Measurements from ENCODE around the gene APP.

Gene APP

GRCh38 chr21:25907573-25908275 is 262.8 kb downstream of the APP start:
- H3K9me2 ChIP-seq (ENCODE audit: low read depth, low read length), result no peaks in the 10 kb centered on the region
- H3K4me1 ChIP-seq (ENCODE audit: insufficient read depth, low read length, severe bottlenecking), result peaks cover 13% of the 10 kb centered on the region
- no peaks in the 10 kb centered on the region for H3K27me3 ChIP-seq (ENCODE audit: insufficient read depth, low read length)
- H3K4me2 ChIP-seq (ENCODE audit: low read length), result no peak overlapping the region
- no peaks in the 10 kb centered on the region for H4K20me1 ChIP-seq (ENCODE audit: insufficient read depth, low read length)
- no peaks in the 10 kb centered on the region for H3F3A ChIP-seq (ENCODE audit: insufficient read depth, low read length)
- no peak overlapping the region for H3K9ac ChIP-seq (ENCODE audit: low read length)
- no peak for TF ChIP-seq EZH2 (IDR thresholded peaks at IDR 0.05; ENCODE audit: borderline replicate concordance, low read length)
- no peak for TF ChIP-seq CTCF (IDR thresholded peaks at IDR 0.05; ENCODE audit: low read length)
- H2AFZ ChIP-seq (ENCODE audit: low read length), result no peak overlapping the region
- H3K79me2 ChIP-seq (ENCODE audit: insufficient read depth, low read length), result no peaks in the 10 kb centered on the region
- no peak overlapping the region for H3K27ac ChIP-seq (ENCODE audit: low read depth, low read length, poor library complexity, severe bottlenecking)
- no peaks in the 10 kb centered on the region for H3K9me3 ChIP-seq (ENCODE audit: low read length)
- no peaks in the 10 kb centered on the region for H3K36me3 ChIP-seq (ENCODE audit: insufficient read depth, low read length)
- no peak overlapping the region for H3K4me3 ChIP-seq (ENCODE audit: low read depth, low read length, poor library complexity, severe bottlenecking)

DNA sequence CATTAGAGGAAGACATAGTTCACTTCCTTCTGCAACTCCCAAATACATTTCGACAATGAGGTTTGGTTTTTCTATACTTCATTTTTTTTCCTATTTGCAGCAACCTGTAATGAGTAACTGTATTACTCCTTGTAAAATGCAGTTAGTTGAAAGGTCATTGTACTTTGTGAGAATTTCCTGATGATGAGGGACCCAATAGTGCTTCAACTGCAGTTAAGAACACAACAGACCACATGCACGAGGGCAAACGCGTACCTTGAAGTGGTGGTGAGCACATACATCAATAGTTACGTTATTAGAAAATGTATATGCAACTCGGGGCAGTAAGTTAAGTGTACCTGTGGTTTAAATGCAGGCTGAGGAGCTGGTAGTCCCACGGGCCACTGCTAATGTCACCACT is 264.0 kb downstream of the APP start:
- Histone ChIP-seq H3K4me2 (ENCODE audit: low read length) (no peak overlapping the region), H3K27ac (ENCODE audit: low read depth, low read length, poor library complexity, severe bottlenecking) (no peak overlapping the region), H3K4me3 (ENCODE audit: low read depth, low read length, poor library complexity, severe bottlenecking) (no peak overlapping the region), H3F3A (ENCODE audit: insufficient read depth, low read length) (no peaks in the 10 kb centered on the region), H4K20me1 (ENCODE audit: insufficient read depth, low read length) (no peaks in the 10 kb centered on the region), H3K4me1 (ENCODE audit: insufficient read depth, low read length, severe bottlenecking) (peaks cover 1% of the 10 kb centered on the region), H3K79me2 (ENCODE audit: insufficient read depth, low read length) (no peaks in the 10 kb centered on the region), H3K9ac (ENCODE audit: low read length) (no peak overlapping the region), H3K36me3 (ENCODE audit: insufficient read depth, low read length) (no peaks in the 10 kb centered on the region), H2AFZ (ENCODE audit: low read length) (no peak overlapping the region), H3K27me3 (ENCODE audit: insufficient read depth, low read length) (no peaks in the 10 kb centered on the region), H3K9me2 (ENCODE audit: low read depth, low read length) (no peaks in the 10 kb centered on the region), H3K9me3 (ENCODE audit: low read length) (no peaks in the 10 kb centered on the region)
- no peak for TF ChIP-seq CTCF (IDR thresholded peaks at IDR 0.05; ENCODE audit: low read length)

GRCh38 chr21:25905126-25905525 is 265.4 kb downstream of the APP start:
- no peaks in the 10 kb centered on the region for H3K36me3 ChIP-seq (ENCODE audit: insufficient read depth, low read length)
- H3K9me2 ChIP-seq (ENCODE audit: low read depth, low read length), result no peaks in the 10 kb centered on the region
- H2AFZ ChIP-seq (ENCODE audit: low read length), result no peak overlapping the region
- no peak overlapping the region for H3K27ac ChIP-seq (ENCODE audit: low read depth, low read length, poor library complexity, severe bottlenecking)
- H3K27me3 ChIP-seq (ENCODE audit: insufficient read depth, low read length), result no peaks in the 10 kb centered on the region
- TF ChIP-seq EZH2 (IDR thresholded peaks at IDR 0.05; ENCODE audit: borderline replicate concordance, low read length) (no peak), CTCF (IDR thresholded peaks at IDR 0.05; ENCODE audit: low read length) (no peak)
- H3K9ac ChIP-seq (ENCODE audit: low read length), result no peak overlapping the region
- H3K79me2 ChIP-seq (ENCODE audit: insufficient read depth, low read length), result no peaks in the 10 kb centered on the region
- H3F3A ChIP-seq (ENCODE audit: insufficient read depth, low read length), result no peaks in the 10 kb centered on the region
- no peaks in the 10 kb centered on the region for H3K4me1 ChIP-seq (ENCODE audit: insufficient read depth, low read length, severe bottlenecking)
- no peaks in the 10 kb centered on the region for H3K9me3 ChIP-seq (ENCODE audit: low read length)
- H3K4me2 ChIP-seq (ENCODE audit: low read length), result no peak overlapping the region
- H3K4me3 ChIP-seq (ENCODE audit: low read depth, low read length, poor library complexity, severe bottlenecking), result no peak overlapping the region
- H4K20me1 ChIP-seq (ENCODE audit: insufficient read depth, low read length), result no peaks in the 10 kb centered on the region
